Hindlimb muscle (tissue), 1 donor: ENCODE results near the gene PLBD2. TPM values are rescaled to one million over a fixed set of nuclear protein-coding genes. Genes with fewer than 3 reads are reported as not detected.
A peak's percentile ranks its signal among the peaks of the same experiment; 100 is the strongest.

Source experiments
- DNase-seq: peaks from one replicate; pipeline ENCODE4 v3.0.0-alpha.2; 2013
- polyA plus RNA-seq: library from polyadenylated mRNA; unstranded; fragments of 120-200 nt; gene quantifications from one replicate; pipeline ENCODE4 v1.2.1, GENCODE V29; 2013; ENCODE audit not compliant: insufficient read length

Gene PLBD2
- polyA plus RNA-seq, 1 donor, result 15.5 TPM

- no peak for DNase-seq
Observed at GRCh38 chr12:113396200-113396599, 37.8 kb downstream of the PLBD2 start.

GRCh38 chr12:113396828-113397496 is 38.6 kb downstream of the PLBD2 start:
- no peak for DNase-seq

GRCh38 chr12:113397497-113398197 is 39.3 kb downstream of the PLBD2 start:
- DNase-seq, result no peak

- DNase-seq, result no peak
Observed at GRCh38 chr12:113398346-113399290, 40.2 kb downstream of the PLBD2 start.

- no peak for DNase-seq
Observed at GRCh38 chr12:113399490-113399889, 41.1 kb downstream of the PLBD2 start.

- no peak for DNase-seq
Observed at GRCh38 chr12:113400362-113400761, 42.0 kb downstream of the PLBD2 start.

DNA sequence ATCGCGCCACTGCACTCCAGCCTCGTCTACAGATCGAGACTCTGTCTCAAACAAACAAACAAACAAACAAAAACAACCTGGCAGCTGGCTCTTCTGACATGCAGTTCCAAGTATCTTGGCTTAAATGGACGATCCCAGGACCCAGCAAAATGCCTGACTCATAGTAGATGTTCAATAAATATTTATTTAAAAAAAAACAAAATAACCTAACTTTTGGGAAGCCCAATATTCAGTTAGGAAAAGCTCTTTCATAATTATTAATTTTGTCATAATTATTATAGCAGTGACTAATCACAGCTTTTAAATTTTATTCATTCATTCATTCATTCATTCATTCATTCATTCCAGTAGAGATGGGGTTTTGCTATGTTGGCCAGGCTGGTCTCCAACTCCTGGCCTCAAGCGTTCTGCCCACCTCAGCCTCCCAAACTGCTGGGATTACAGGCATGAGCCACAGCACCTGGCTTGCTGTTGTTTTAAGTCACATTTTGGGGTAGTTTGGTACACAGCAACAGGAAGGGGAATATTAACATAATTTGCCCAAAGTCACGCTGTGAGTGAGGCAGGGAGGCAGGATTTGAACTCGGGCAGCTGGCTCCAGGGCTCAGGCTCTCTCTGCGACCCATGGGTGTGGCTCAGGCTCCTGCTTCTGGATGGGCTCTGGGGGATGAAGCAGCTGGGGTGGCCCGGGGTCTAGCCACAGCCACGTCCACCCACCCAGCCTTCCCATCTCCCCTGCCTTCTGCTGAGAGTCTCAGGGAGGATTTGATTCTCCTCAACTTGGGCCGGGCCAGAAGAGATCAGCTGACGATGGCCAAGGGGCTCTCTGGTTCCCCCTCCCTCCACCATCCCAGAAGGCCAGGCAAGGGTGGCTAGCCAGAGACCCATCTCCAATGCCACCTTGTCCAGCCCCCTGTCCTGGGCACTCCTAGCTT is 42.9 kb downstream of the PLBD2 start:
- no peak for DNase-seq

- no peak for DNase-seq
Observed at GRCh38 chr12:113402586-113403260, 44.3 kb downstream of the PLBD2 start.

GRCh38 chr12:113403435-113404415 is 45.3 kb downstream of the PLBD2 start, which contains the start of gene SDS:
Gene SDS, minus strand, starts transcription at chr12:113403887. Its CDS starts 4,179 bp downstream, at chr12:113399708.
- peak; percentile 73 for DNase-seq

DNA sequence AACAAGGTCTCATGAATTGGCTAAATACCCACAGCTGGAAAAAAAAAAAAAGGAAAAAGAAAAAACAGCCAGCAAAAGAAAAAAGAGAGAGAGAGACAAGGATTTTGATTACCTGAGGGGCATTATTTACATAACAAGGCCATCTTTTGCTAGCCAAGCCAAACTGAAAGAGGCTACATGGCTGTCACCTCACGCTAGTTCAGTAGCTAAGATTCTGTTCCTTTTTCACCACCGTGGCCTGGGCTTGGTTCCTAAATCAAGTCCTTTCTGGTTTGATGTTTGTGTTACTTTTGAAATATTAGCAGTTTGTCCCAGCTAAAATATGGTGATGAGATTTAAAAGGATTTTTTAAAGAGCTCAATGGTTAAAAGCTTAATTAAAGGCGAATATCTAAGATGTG is 47.3 kb downstream of the PLBD2 start:
- DNase-seq, result no peak

- peak; percentile 20 for DNase-seq
Observed at GRCh38 chr12:113407931-113408600, 49.7 kb downstream of the PLBD2 start.

DNA sequence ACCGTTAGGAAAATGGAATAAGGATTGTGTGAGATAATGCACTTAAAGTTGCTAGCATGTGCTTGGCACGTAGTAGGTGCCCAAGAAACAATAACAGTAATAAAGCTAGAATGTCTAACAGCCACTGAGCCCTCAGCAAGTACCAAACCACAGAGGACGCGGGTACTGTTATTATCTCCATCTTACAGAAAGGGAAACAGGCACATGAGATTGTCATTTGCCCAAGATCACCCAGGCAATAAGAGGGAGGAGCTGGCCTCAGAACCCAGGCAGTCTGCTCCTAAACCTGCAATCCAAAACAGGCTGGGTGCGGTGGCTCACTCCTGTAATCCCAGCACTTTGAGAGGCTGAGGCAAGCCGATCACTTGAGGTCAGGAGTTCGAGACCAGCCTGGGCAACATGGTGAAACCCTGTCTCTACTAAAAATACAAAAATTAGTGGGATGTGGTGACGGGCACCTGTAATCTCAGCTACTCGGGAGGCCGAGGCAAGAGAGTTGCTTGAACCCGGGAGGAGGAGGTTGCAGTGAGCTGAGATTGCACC is 50.4 kb downstream of the PLBD2 start:
- DNase-seq, result no peak

- DNase-seq, result no peak
Observed at GRCh38 chr12:113409462-113410124, 51.2 kb downstream of the PLBD2 start.

- no peak for DNase-seq
Observed at GRCh38 chr12:113413488-113413939, 55.1 kb downstream of the PLBD2 start.

GRCh38 chr12:113414519-113415038 is 56.2 kb downstream of the PLBD2 start:
- DNase-seq, result no peak

DNA sequence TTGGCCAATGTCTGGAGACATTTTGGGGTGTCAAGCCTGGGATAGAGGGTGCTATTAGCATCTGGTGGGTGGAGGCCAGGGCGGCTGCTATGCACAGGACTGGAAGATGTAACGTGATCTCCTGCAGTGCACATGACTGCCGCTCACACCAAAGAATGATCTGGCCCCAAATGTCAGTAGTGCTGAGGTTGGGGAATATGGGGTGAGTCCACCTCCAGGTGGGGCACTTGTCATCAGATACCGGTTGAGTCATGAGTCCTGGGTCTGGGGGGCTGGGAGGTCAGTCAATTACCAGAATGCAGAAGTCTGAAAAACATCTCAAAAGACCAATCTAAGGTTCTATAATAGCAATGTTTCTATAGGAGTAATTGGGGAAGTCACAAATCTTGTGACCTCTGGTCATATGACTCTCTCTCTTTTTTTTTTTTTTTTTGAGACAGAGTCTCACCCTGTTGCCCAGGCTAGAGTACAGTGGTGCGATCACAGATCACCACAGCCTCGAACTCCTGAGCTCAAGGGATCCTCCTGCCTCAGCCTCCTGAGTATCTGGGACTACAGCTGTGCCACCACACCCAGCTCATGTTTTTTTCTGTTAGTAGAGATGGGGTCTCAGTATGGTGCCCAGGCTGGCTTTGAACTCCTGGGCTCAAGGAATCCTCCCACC is 57.8 kb downstream of the PLBD2 start:
- no peak for DNase-seq

DNA sequence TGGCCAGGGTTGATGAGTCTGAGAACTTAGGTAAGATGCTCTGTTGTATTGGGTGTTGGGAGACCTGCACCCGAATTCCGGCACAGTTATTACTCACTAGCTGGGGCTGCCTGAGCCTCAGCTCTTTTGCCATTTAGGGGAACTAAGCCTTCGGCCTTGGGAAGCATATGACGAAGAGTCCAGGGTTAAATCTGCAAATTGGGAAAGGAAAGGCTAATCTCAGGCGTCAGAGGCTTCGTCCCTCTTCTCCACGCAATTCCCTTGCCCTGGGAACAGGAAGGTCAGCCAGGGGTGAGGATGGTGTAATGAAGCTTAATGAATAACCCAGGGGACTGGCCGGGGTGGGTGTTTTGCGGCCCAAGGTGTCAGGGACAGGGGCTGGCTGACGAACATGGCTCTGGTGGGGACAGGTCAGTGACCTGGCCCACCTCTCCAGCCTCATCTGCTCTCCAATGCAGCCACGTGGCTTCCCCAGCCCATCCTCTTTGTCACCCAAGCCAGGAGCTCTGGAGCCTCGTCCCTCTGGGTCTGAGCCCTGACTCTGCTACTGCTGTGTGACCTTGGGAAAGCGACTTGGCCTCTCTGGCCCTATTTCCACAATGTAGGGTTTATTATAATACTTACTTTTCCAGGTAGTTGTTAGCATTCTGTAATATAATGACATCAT is 60.0 kb downstream of the PLBD2 start:
- no peak for DNase-seq
